Measurements from ENCODE around the gene C2orf69. TPM values are rescaled to one million over a fixed set of nuclear protein-coding genes. Genes with fewer than 3 reads are reported as not detected.

C2orf69 gene
- total RNA-seq, 1 experiment from 2014 or later: 22.0 TPM

DNA sequence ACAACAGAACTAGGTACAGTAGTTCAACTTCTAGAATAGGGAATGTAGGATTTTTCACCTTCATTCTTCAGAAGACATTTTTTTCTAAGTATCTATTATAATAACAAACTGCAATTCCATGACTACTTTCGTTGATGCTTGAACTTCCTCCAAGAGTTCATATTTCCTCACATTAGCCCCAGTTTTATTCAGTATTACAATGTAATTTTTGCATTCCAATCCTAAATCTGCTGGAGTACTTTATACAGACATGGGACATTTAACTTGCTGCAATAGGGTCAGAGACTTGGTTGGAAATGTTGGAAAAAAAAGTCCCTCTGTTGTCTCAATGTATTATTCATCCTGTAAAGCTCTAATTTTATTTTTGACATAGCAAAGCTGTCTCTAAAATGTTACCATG lies 40.5 kb upstream of the C2orf69 start:
- no peak overlapping the region for H2BK120ac ChIP-seq (ENCODE audit: low read depth, low read length, poor library complexity, severe bottlenecking)
- H3K79me2 ChIP-seq (ENCODE audit: insufficient read depth, low read length): no peaks in the 10 kb centered on the region
- H3K9ac ChIP-seq (ENCODE audit: extremely low read depth, insufficient read length, low read length): no peak overlapping the region
- H2BK12ac ChIP-seq (ENCODE audit: insufficient read length, low read depth, low read length): no peak overlapping the region
- H3K23me2 ChIP-seq (ENCODE audit: insufficient read length, low read depth, low read length, poor library complexity, severe bottlenecking): no peaks in the 10 kb centered on the region
- no peak overlapping the region for H3K27ac ChIP-seq (ENCODE audit: insufficient read length, low read depth, low read length)
- Mint-ChIP-seq H3K4me1 (peaks cover 40 to 44% of the 10 kb centered on the region in 2 experiments), H3K27ac (peak overlapping the region; percentile 15 to 99 (median 99); a peak in 5 of 7 replicates), H3K36me3 (ENCODE audit: insufficient read depth in 1 of 3, low read depth in 3 of 3) (peaks cover 16 to 22% (median 16%) of the 10 kb centered on the region in 3 experiments), H3K27me3 (ENCODE audit: low read depth) (no peaks in the 10 kb centered on the region), H3K4me3 (no peak overlapping the region; a peak in 1 of 5 replicates), H3K9me3 (peaks cover 17 to 19% of the 10 kb centered on the region in 2 experiments)
- no peak overlapping the region for H3K23ac ChIP-seq (ENCODE audit: insufficient read length, low read depth, low read length)
- peaks cover 8% of the 10 kb centered on the region; the same call in 1 of the 2 replicates for H3K4me1 ChIP-seq (ENCODE audit: insufficient read depth, low read length)
- H2AK5ac ChIP-seq (ENCODE audit: insufficient read length, low read length): no peak overlapping the region
- no peaks in the 10 kb centered on the region for H3K79me1 ChIP-seq (ENCODE audit: insufficient read depth, low read depth, low read length, poor library complexity, severe bottlenecking)
- H3K9me3 ChIP-seq (ENCODE audit: control insufficient read depth, low read depth, low read length): no peaks in the 10 kb centered on the region
- no peak overlapping the region for H2AFZ ChIP-seq (ENCODE audit: low read length)
- H2BK5ac ChIP-seq (ENCODE audit: insufficient read length, low read length): no peak overlapping the region
- H4K20me1 ChIP-seq (ENCODE audit: control insufficient read depth, insufficient read depth, insufficient read length): no peaks in the 10 kb centered on the region
- no peak overlapping the region for H3T11ph ChIP-seq (ENCODE audit: low read length)
- no peak for DNase-seq
- H3K56ac ChIP-seq (ENCODE audit: insufficient read length, low read depth, low read length): no peak overlapping the region
- no peak overlapping the region for H3K18ac ChIP-seq (ENCODE audit: insufficient read length, low read depth, low read length)
- no peak overlapping the region for H3K4me2 ChIP-seq (ENCODE audit: insufficient read depth, insufficient read length, low read length)
- no peak overlapping the region for H2BK20ac ChIP-seq (ENCODE audit: low read depth, low read length, poor library complexity, severe bottlenecking)
- no CpG with 5 or more reads among the region's 1 CpG for WGBS (ENCODE audit: extremely low coverage, insufficient read length, low lambda C conversion rate)
- no peak overlapping the region for H4K91ac ChIP-seq (ENCODE audit: insufficient read length, low read depth, low read length)
- no peak overlapping the region for H4K5ac ChIP-seq (ENCODE audit: insufficient read length, low read depth, low read length)
- H3K4ac ChIP-seq (ENCODE audit: low read depth, low read length): no peak overlapping the region
- no peak overlapping the region for H4K8ac ChIP-seq (replicated peaks; ENCODE audit: insufficient read length, low read depth, low read length)
- no peak overlapping the region for H2BK15ac ChIP-seq (ENCODE audit: low read depth, low read length)
- no peaks in the 10 kb centered on the region for H3K27me3 ChIP-seq (ENCODE audit: insufficient read depth, low read length)
- H3K14ac ChIP-seq (ENCODE audit: insufficient read depth, low read length): no peak overlapping the region
- TF ChIP-seq, protein P1, sequence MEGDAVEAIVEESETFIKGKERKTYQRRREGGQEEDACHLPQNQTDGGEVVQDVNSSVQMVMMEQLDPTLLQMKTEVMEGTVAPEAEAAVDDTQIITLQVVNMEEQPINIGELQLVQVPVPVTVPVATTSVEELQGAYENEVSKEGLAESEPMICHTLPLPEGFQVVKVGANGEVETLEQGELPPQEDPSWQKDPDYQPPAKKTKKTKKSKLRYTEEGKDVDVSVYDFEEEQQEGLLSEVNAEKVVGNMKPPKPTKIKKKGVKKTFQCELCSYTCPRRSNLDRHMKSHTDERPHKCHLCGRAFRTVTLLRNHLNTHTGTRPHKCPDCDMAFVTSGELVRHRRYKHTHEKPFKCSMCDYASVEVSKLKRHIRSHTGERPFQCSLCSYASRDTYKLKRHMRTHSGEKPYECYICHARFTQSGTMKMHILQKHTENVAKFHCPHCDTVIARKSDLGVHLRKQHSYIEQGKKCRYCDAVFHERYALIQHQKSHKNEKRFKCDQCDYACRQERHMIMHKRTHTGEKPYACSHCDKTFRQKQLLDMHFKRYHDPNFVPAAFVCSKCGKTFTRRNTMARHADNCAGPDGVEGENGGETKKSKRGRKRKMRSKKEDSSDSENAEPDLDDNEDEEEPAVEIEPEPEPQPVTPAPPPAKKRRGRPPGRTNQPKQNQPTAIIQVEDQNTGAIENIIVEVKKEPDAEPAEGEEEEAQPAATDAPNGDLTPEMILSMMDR (conservative IDR thresholded peaks at IDR 0.05): no peak

All from H9 (cell line).